Liver (tissue), 9 donors: ENCODE measurements around the gene CCDC192. TPM values are rescaled to one million over a fixed set of nuclear protein-coding genes. Genes with fewer than 3 reads are reported as not detected.
"Not testable (repeated sequence)": the region's sequence is repeated elsewhere in the genome, so short reads cannot be mapped to it uniquely, and the experiment has no call there.

Source experiments
- DNase-seq: peaks from one replicate; pipeline ENCODE4 v3.0.0-alpha.2; 2017; ENCODE audit warnings: low spot score
- H3K27ac ChIP-seq, 2 donors: one replicate each; pipeline ENCODE4 v1.7.0; 2013; ENCODE audit warnings: inconsistent platforms in 2 of 2, low read length in 2 of 2, control low read depth in 1 of 2, low read depth in 1 of 2, mild to moderate bottlenecking in 1 of 2
- H3K27me3 ChIP-seq, 4 donors: one replicate each; pipeline versions ENCODE4 v1.6.1 to v1.7.0; 2013; ENCODE audit warnings: low read length in 3 of 4, inconsistent platforms in 1 of 4, mild to moderate bottlenecking in 1 of 4, moderate library complexity in 1 of 4; ENCODE audit not compliant: control insufficient read depth in 4 of 4, insufficient read depth in 4 of 4
- H3K36me3 ChIP-seq, 4 donors: one replicate each; pipeline versions ENCODE4 v1.6.1 to v1.7.0; 2013; ENCODE audit warnings: low read length in 3 of 4, mild to moderate bottlenecking in 3 of 4, low read depth in 1 of 4, moderate library complexity in 1 of 4; ENCODE audit not compliant: control insufficient read depth in 4 of 4, insufficient read depth in 3 of 4
- H3K4me1 ChIP-seq, 4 donors: one replicate each; pipeline versions ENCODE4 v1.6.1 to v1.7.0; 2013; ENCODE audit warnings: low read length in 3 of 4, mild to moderate bottlenecking in 3 of 4, moderate library complexity in 1 of 4; ENCODE audit not compliant: control insufficient read depth in 4 of 4, insufficient read depth in 4 of 4
- H3K4me3 ChIP-seq, 3 donors: one replicate each; pipeline versions ENCODE4 v1.6.1 to v1.7.0; 2013; ENCODE audit warnings: low read length in 3 of 3, control low read depth in 1 of 3, low read depth in 1 of 3, mild to moderate bottlenecking in 1 of 3
- H3K9ac ChIP-seq, 2 donors: one replicate each; pipeline ENCODE4 v1.7.0; 2013; ENCODE audit warnings: low read length in 2 of 2, mild to moderate bottlenecking in 2 of 2, moderate library complexity in 2 of 2, control low read depth in 1 of 2, low read depth in 1 of 2
- H3K9me3 ChIP-seq, 4 donors: one replicate each; pipeline versions ENCODE4 v1.6.1 to v1.7.0; 2013; ENCODE audit warnings: low read length in 3 of 4; ENCODE audit not compliant: control insufficient read depth in 4 of 4
- ATF3 ChIP-seq: IDR thresholded peaks from 2 replicates; pipeline ENCODE4 v1.6.1; 2016; ENCODE audit warnings: antibody characterized with exemption
- EGR1 ChIP-seq, 2 donors: IDR thresholded peaks; 2 replicates each; pipeline ENCODE4 v1.6.1; 2016 to 2018; ENCODE audit warnings: antibody characterized with exemption in 2 of 2, low read depth in 2 of 2
- FOXA1 ChIP-seq: IDR thresholded peaks from 2 replicates; pipeline ENCODE4 v1.6.1; 2016; ENCODE audit warnings: antibody characterized with exemption
- GABPA ChIP-seq, 2 donors: IDR thresholded peaks in 1 of 2; conservative IDR thresholded peaks in 1 of 2; 2 replicates each; pipeline ENCODE4 v1.6.1; 2016; ENCODE audit warnings: antibody characterized with exemption in 2 of 2, mild to moderate bottlenecking in 1 of 2, moderate library complexity in 1 of 2
- HNF4A ChIP-seq, 2 donors: conservative IDR thresholded peaks; 2 replicates each; pipeline ENCODE4 v1.6.1; 2016; ENCODE audit warnings: antibody characterized with exemption in 2 of 2, mild to moderate bottlenecking in 2 of 2
- JUND ChIP-seq, 2 donors: IDR thresholded peaks; 2 replicates each; pipeline ENCODE4 v1.6.1; 2016; ENCODE audit warnings: antibody characterized with exemption in 2 of 2
- MAX ChIP-seq: IDR thresholded peaks from 2 replicates; pipeline ENCODE4 v1.6.1; 2016; ENCODE audit warnings: antibody characterized with exemption
- NR2F2 ChIP-seq: IDR thresholded peaks from 2 replicates; pipeline ENCODE4 v1.6.1; 2016; ENCODE audit warnings: antibody characterized with exemption
- RAD21 ChIP-seq, 2 donors: IDR thresholded peaks; 2 replicates each; pipeline ENCODE4 v1.6.1; 2016; ENCODE audit warnings: antibody characterized with exemption in 2 of 2, mild to moderate bottlenecking in 2 of 2
- REST ChIP-seq: IDR thresholded peaks from 2 replicates; pipeline ENCODE4 v1.6.1; 2016; ENCODE audit warnings: antibody characterized with exemption, mild to moderate bottlenecking
- RXRA ChIP-seq, 2 donors: IDR thresholded peaks; 2 replicates each; pipeline ENCODE4 v1.6.1; 2017 to 2018; ENCODE audit warnings: antibody characterized with exemption in 2 of 2, mild to moderate bottlenecking in 1 of 2
- SP1 ChIP-seq: IDR thresholded peaks from 2 replicates; pipeline ENCODE4 v1.6.1; 2018; ENCODE audit warnings: antibody characterized with exemption, mild to moderate bottlenecking
- TAF1 ChIP-seq: conservative IDR thresholded peaks from 2 replicates; pipeline ENCODE4 v1.6.1; 2016; ENCODE audit warnings: antibody characterized with exemption, mild to moderate bottlenecking
- ZBTB33 ChIP-seq: IDR thresholded peaks from 2 replicates; pipeline ENCODE4 v1.6.1; 2016; ENCODE audit warnings: antibody characterized with exemption
- WGBS: extraction: QIAGEN DNeasy Blood & Tissue Kit; methylation state at CpG from one replicate; pipeline ENCODE4 v1.1.7; 2013; 5-methylcytosine and 5-hydroxymethylcytosine counted together
- polyA plus RNA-seq, 2 donors: library from polyadenylated mRNA; stranded (reverse) in 1 of 2; unstranded in 1 of 2; fragments of 200-250 nt in 1 of 2; fragments of >200 nt in 1 of 2; fragmentation: Nextera tagmentation in 1 of 2; extraction: Ambion mirVana in 1 of 2; gene quantifications; one replicate each; pipeline versions ENCODE4 v1.2.1 to v1.2.3, GENCODE V29; 2013 to 2015
- total RNA-seq, 2 donors: library from RNA; depleted of rRNA; stranded (reverse); fragments of >200 nt; gene quantifications; one replicate each; pipeline ENCODE4 v1.2.3, GENCODE V29; 2014
- donor health status: healthy.
- donor health status: healthy.
- donor health status: healthy.
- donor health status: healthy.
- donor health status: healthy.

CCDC192 gene
- total and polyA plus RNA-seq, 4 donors: not detected

GRCh38 chr5:127676951-127677350 lies 26.2 kb upstream of the CCDC192 start:
- H3K9me3 ChIP-seq, H3K27ac ChIP-seq, H3K4me3 ChIP-seq, H3K4me1 ChIP-seq, DNase-seq, H3K36me3 ChIP-seq, H3K27me3 ChIP-seq, H3K9ac ChIP-seq: not testable (repeated sequence)

- 81% methylated on average over 3 of the region's 3 CpGs for WGBS
- not testable (repeated sequence) for DNase-seq, H3K4me3 ChIP-seq, H3K9me3 ChIP-seq, H3K4me1 ChIP-seq, H3K27me3 ChIP-seq, H3K27ac ChIP-seq, H3K36me3 ChIP-seq, H3K9ac ChIP-seq
Observed at GRCh38 chr5:127679691-127680330, 23.4 kb upstream of the CCDC192 start.

- Histone ChIP-seq H3K27me3 (no peaks in the 10 kb centered on the region), H3K36me3 (no peaks in the 10 kb centered on the region), H3K4me1 (no peaks in the 10 kb centered on the region), H3K9me3 (peaks cover 0 to 2% (median 0%) of the 10 kb centered on the region in 4 donors), H3K9ac (no peak overlapping the region), H3K27ac (no peak overlapping the region), H3K4me3 (no peak overlapping the region)
- TF ChIP-seq NR2F2 (no peak), RXRA (IDR thresholded peaks at IDR 0.05) (no peak), RAD21 (IDR thresholded peaks at IDR 0.05) (no peak), GABPA (IDR thresholded peaks at IDR 0.05 in 1 of 2, conservative IDR thresholded peaks at IDR 0.05 in 1 of 2) (no peak), ZBTB33 (no peak), MAX (no peak), EGR1 (IDR thresholded peaks at IDR 0.05; ENCODE audit: low read depth in 2 of 2) (no peak), SP1 (no peak), FOXA1 (no peak), JUND (IDR thresholded peaks at IDR 0.05) (no peak)
- 78% methylated on average over 1 of the region's 1 CpG for WGBS
- no peak for DNase-seq
Observed at GRCh38 chr5:127680595-127680994, 22.6 kb upstream of the CCDC192 start.

GRCh38 chr5:127683008-127683407 lies 20.2 kb upstream of the CCDC192 start:
- Histone ChIP-seq H3K9ac (no peak overlapping the region), H3K27me3 (no peaks in the 10 kb centered on the region), H3K4me3 (no peak overlapping the region), H3K36me3 (no peaks in the 10 kb centered on the region), H3K9me3 (peaks cover 0 to 2% (median 0%) of the 10 kb centered on the region in 4 donors), H3K4me1 (no peaks in the 10 kb centered on the region), H3K27ac (no peak overlapping the region)
- DNase-seq: no peak
- 70% methylated on average over 4 of the region's 4 CpGs for WGBS
- TF ChIP-seq ATF3 (no peak), TAF1 (no peak), ZBTB33 (no peak), REST (no peak), SP1 (no peak), HNF4A (conservative IDR thresholded peaks at IDR 0.05) (no peak), FOXA1 (no peak), MAX (no peak), RXRA (IDR thresholded peaks at IDR 0.05) (no peak), JUND (IDR thresholded peaks at IDR 0.05) (no peak)
